A549 (cell line): ENCODE results near the gene SMS. TPM values are rescaled to one million over a fixed set of nuclear protein-coding genes. Genes with fewer than 3 reads are reported as not detected.

Experiments
- ATAC-seq, 2 experiments: fragments of 200-7000 bp in 1 of 2; fragments of >200 bp in 1 of 2; cut with Nextera tagmentation in 1 of 2; cut with Tn5 transposase in 1 of 2; 3 replicates each; pipeline versions ENCODE4 v1.8.0 to v1.9.1; 2018 to 2020; ENCODE audit warnings: mild to moderate bottlenecking in 1 of 2, moderate library complexity in 1 of 2
- CTCF ChIA-PET: fragments of 300-600 bp; sonication (Branson Sonifier 250); formaldehyde crosslinking; extraction: SDS; loops from one replicate; lab custom pipeline; 2021; ENCODE audit warnings: antibody characterized with exemption, inconsistent platforms; lab: Yijun Ruan, JAX
- POLR2A ChIA-PET: fragments of 350-600 bp; formaldehyde crosslinking; extraction: SDS; loops from one replicate; lab custom pipeline; 2021; ENCODE audit warnings: antibody characterized with exemption, inconsistent platforms; lab: Yijun Ruan, JAX
- DNase-seq, 2 experiments: peaks; one replicate each; pipeline versions ENCODE4 v3.0.0 to v3.0.0-alpha.2; 2011 to 2016; ENCODE audit warnings: low read depth in 1 of 2, low spot score in 1 of 2
- FAIRE-seq: peaks from 2 replicates; lab custom pipeline; 2011; peaks lifted over from hg19 to GRCh38; lab: Jason Lieb, UNC
- H3K27ac ChIP-seq, 2 experiments: fragments of >200 bp; sonication (Bioruptor Twin); formaldehyde crosslinking; 3 replicates each; pipeline ENCODE4 v1.5.1; 2016 to 2017
- H3K4me1 ChIP-seq: fragments of >200 bp; sonication (Bioruptor Twin); formaldehyde crosslinking; 3 replicates; pipeline ENCODE4 v1.6.1; 2016
- H3K4me2 ChIP-seq: fragments of >200 bp; sonication (Bioruptor Twin); formaldehyde crosslinking; 3 replicates; pipeline ENCODE4 v1.6.1; 2016
- H3K4me3 ChIP-seq: fragments of >200 bp; sonication (Bioruptor Twin); formaldehyde crosslinking; 3 replicates; pipeline ENCODE4 v1.5.1; 2016
- H3K9me3 ChIP-seq: fragments of >200 bp; sonication (Bioruptor Twin); formaldehyde crosslinking; 3 replicates; pipeline ENCODE4 v1.6.1; 2016
- BHLHE40 ChIP-seq: IDR thresholded peaks from 2 replicates; pipeline ENCODE4 v1.6.1; 2012; ENCODE audit warnings: low read depth, low read length, inconsistent platforms
- ESRRA ChIP-seq: fragments of 150-350 bp; IDR thresholded peaks from 2 replicates; pipeline ENCODE4 v1.6.1; 2014; ENCODE audit warnings: mild to moderate bottlenecking, low read length, borderline replicate concordance
- HDAC2 ChIP-seq: fragments of 200-600 bp; sonication (generic); IDR thresholded peaks from 2 replicates; pipeline ENCODE4 v1.6.1; 2016
- MAFK ChIP-seq: fragments of 450-650 bp; IDR thresholded peaks from 2 replicates; pipeline ENCODE4 v1.6.1; 2014; ENCODE audit not compliant: partially characterized antibody
- NFE2L2 ChIP-seq: fragments of 150-350 bp; conservative IDR thresholded peaks from 2 replicates; pipeline ENCODE4 v1.6.1; 2014; ENCODE audit warnings: low read length
- NR3C1 ChIP-seq: fragments of >200 bp; sonication (Bioruptor Twin); formaldehyde crosslinking; IDR thresholded peaks from 3 replicates; pipeline ENCODE4 v1.6.1; 2017
- RFX5 ChIP-seq: fragments of 450-650 bp; IDR thresholded peaks from 2 replicates; pipeline ENCODE4 v1.7.1; 2014; ENCODE audit warnings: antibody characterized with exemption, mild to moderate bottlenecking, moderate library complexity
- RNF2 ChIP-seq: fragments of 200-600 bp; sonication (generic); IDR thresholded peaks from 2 replicates; pipeline ENCODE4 v1.6.1; 2016; ENCODE audit warnings: low read depth, mild to moderate bottlenecking, antibody characterized with exemption, moderate library complexity, borderline replicate concordance
- SREBF2 ChIP-seq: fragments of 450-650 bp; IDR thresholded peaks from 2 replicates; pipeline ENCODE4 v1.6.1; 2014; ENCODE audit warnings: mild to moderate bottlenecking, moderate library complexity
- ZC3H11A ChIP-seq: fragments of 450-650 bp; IDR thresholded peaks from 2 replicates; pipeline ENCODE4 v1.6.1; 2014; ENCODE audit warnings: antibody characterized with exemption, mild to moderate bottlenecking
- ZSCAN20 ChIP-seq: fragments of 250-450 bp; sonication (Bioruptor Pico); IDR thresholded peaks from 2 replicates; pipeline ENCODE4 v1.8.0; 2022; ENCODE audit warnings: mild to moderate bottlenecking, moderate library complexity
- WGBS: methylation state at CpG from one replicate; pipeline ENCODE4 v1.1.6; 2017; ENCODE audit errors: missing lambda C conversion rate; 5-methylcytosine and 5-hydroxymethylcytosine counted together
- polyA plus RNA-seq, 4 experiments: library from polyadenylated mRNA; depleted of rRNA in 3 of 4; stranded (reverse); fragments of >200 nt; fragmentation: RNase III in 1 of 4; extraction: RNeasy Plus Mini Kit Qiagen cat#74134 plus additional on column Dnase treatment in 1 of 4; gene quantifications; 2 replicates in 3 of 4; 3 replicates in 1 of 4; pipeline ENCODE4 v1.2.3, GENCODE V29; 2011 to 2017
- TF ChIP-seq, protein P1 (sequence below): fragments of 450-650 bp; IDR thresholded peaks from 2 replicates; pipeline ENCODE4 v1.6.1; 2014; ENCODE audit warnings: antibody characterized with exemption
- TF ChIP-seq, protein P2 (sequence below): fragments of 250-450 bp; sonication (Bioruptor Pico); IDR thresholded peaks from 2 replicates; pipeline ENCODE4 v1.5.0; 2021; ENCODE audit warnings: mild to moderate bottlenecking, moderate library complexity, borderline replicate concordance
- TF ChIP-seq, protein P3 (sequence below): fragments of 200-600 bp; sonication (generic); IDR thresholded peaks from 2 replicates; pipeline ENCODE4 v1.6.1; 2016; ENCODE audit warnings: antibody characterized with exemption, mild to moderate bottlenecking, moderate library complexity
- TF ChIP-seq, protein P4 (sequence below): IDR thresholded peaks from 2 replicates; pipeline ENCODE4 v1.6.1; 2012
- TF ChIP-seq, protein P5 (sequence below): fragments of >200 bp; sonication (Bioruptor Twin); formaldehyde crosslinking; IDR thresholded peaks from 2 replicates; pipeline ENCODE4 v1.6.1; 2016
- TF ChIP-seq, protein P6 (sequence below): fragments of >200 bp; sonication (Bioruptor Twin); formaldehyde crosslinking; IDR thresholded peaks from 3 replicates; pipeline ENCODE4 v1.5.1; 2016

SMS gene
- polyA plus RNA-seq, 2 of the 4 experiments (the other 2 are of a cell fraction) = 129 to 180 TPM

DNA sequence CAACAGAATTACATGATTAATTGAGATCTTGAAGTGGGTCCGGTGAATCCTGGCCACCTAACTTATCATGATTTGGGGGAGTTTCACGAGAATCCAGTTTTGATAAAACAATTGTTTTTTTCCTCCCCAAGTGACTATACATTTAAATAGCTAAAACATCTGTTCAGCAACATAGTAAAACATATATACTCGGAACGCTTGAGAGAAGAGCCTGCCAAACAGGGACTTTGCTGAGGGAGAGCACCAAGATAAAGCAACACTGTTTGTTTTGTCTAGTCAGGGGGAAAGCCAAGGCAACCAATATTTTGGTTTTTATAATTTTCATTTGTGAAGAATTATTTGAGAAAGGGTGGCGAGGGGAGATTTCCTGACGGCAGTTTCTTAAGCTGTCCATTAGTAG, 92.0 kb downstream of the SMS start (continued):
- TF ChIP-seq, protein P1, sequence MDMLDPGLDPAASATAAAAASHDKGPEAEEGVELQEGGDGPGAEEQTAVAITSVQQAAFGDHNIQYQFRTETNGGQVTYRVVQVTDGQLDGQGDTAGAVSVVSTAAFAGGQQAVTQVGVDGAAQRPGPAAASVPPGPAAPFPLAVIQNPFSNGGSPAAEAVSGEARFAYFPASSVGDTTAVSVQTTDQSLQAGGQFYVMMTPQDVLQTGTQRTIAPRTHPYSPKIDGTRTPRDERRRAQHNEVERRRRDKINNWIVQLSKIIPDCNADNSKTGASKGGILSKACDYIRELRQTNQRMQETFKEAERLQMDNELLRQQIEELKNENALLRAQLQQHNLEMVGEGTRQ = no peak
- TF ChIP-seq, protein P2, sequence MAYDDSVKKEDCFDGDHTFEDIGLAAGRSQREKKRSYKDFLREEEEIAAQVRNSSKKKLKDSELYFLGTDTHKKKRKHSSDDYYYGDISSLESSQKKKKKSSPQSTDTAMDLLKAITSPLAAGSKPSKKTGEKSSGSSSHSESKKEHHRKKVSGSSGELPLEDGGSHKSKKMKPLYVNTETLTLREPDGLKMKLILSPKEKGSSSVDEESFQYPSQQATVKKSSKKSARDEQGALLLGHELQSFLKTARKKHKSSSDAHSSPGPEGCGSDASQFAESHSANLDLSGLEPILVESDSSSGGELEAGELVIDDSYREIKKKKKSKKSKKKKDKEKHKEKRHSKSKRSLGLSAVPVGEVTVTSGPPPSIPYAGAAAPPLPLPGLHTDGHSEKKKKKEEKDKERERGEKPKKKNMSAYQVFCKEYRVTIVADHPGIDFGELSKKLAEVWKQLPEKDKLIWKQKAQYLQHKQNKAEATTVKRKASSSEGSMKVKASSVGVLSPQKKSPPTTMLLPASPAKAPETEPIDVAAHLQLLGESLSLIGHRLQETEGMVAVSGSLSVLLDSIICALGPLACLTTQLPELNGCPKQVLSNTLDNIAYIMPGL = no peak
- TF ChIP-seq, protein P3, sequence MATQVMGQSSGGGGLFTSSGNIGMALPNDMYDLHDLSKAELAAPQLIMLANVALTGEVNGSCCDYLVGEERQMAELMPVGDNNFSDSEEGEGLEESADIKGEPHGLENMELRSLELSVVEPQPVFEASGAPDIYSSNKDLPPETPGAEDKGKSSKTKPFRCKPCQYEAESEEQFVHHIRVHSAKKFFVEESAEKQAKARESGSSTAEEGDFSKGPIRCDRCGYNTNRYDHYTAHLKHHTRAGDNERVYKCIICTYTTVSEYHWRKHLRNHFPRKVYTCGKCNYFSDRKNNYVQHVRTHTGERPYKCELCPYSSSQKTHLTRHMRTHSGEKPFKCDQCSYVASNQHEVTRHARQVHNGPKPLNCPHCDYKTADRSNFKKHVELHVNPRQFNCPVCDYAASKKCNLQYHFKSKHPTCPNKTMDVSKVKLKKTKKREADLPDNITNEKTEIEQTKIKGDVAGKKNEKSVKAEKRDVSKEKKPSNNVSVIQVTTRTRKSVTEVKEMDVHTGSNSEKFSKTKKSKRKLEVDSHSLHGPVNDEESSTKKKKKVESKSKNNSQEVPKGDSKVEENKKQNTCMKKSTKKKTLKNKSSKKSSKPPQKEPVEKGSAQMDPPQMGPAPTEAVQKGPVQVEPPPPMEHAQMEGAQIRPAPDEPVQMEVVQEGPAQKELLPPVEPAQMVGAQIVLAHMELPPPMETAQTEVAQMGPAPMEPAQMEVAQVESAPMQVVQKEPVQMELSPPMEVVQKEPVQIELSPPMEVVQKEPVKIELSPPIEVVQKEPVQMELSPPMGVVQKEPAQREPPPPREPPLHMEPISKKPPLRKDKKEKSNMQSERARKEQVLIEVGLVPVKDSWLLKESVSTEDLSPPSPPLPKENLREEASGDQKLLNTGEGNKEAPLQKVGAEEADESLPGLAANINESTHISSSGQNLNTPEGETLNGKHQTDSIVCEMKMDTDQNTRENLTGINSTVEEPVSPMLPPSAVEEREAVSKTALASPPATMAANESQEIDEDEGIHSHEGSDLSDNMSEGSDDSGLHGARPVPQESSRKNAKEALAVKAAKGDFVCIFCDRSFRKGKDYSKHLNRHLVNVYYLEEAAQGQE = no peak
- TF ChIP-seq NFE2L2 = no peak

DNA sequence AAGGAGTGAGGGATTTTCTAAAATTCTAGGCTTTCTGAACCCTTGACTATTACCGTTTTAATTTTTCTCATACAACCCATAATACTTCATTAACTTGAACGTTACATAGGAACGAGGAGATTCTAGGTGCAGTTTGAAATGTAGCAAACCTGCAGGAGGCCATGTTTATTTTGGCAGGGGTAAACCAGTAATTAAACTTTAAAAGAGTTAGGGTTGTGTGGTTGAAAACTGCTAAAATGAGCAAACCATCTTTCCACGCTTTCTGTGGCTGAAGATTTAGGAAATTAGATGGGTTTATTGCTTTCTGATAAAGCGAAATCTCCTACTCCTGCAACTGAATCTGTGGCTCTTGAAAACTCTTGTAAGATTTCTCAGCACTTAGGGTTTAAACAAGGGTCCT, 93.3 kb downstream of the SMS start:
- 51% methylated on average over 5 of the region's 5 CpGs for WGBS
- CTCF ChIA-PET = no interaction called here

DNA sequence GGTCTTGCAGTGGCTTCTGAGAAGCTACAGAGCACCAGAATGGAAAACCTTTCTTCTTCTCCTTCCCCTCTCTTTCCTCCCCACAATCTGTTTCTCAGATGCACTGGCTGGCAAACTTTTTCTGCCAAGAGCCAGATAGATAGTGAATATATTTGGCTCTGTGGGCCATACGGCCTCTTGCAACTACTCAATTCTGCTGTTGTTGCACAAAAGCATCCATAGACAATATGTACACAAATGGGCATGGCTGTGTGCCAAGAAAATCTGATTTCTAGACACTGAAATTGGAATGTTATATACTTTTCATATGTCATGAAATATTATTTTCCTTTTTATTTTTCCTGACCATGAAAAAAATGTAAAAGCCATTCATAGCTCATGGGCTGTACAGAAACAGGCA, 94.7 kb downstream of the SMS start:
- H3K27ac ChIP-seq = no peak overlapping the region
- no peak overlapping the region for H3K4me3 ChIP-seq
- 71% methylated on average over 1 of the region's 1 CpG for WGBS
- DNase-seq = no peak
- no peak for FAIRE-seq
- no peak for ATAC-seq
- TF ChIP-seq NR3C1 (no peak), BHLHE40 (no peak), MAFK (no peak)
- TF ChIP-seq, protein P4, sequence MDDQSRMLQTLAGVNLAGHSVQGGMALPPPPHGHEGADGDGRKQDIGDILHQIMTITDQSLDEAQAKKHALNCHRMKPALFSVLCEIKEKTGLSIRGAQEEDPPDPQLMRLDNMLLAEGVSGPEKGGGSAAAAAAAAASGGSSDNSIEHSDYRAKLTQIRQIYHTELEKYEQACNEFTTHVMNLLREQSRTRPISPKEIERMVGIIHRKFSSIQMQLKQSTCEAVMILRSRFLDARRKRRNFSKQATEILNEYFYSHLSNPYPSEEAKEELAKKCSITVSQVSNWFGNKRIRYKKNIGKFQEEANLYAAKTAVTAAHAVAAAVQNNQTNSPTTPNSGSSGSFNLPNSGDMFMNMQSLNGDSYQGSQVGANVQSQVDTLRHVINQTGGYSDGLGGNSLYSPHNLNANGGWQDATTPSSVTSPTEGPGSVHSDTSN = no peak
- TF ChIP-seq, protein P2 = no peak
- POLR2A ChIA-PET = no interaction called here
- H3K9me3 ChIP-seq = no peaks in the 10 kb centered on the region
- CTCF ChIA-PET = interaction anchor here (1.2 kb wide), 1 partner anchor 50 kb away, joined by 3 read pairs; no protein-coding TSS in a partner anchor
- H3K4me1 ChIP-seq = no peaks in the 10 kb centered on the region
- H3K4me2 ChIP-seq = no peak overlapping the region

More for the DNA sequence above, 93.3 kb downstream of the SMS start:
- FAIRE-seq (no peak), ATAC-seq (no peak), DNase-seq (no peak)
- TF ChIP-seq, protein P5, sequence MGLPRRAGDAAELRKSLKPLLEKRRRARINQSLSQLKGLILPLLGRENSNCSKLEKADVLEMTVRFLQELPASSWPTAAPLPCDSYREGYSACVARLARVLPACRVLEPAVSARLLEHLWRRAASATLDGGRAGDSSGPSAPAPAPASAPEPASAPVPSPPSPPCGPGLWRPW = no peak
- TF ChIP-seq, protein P6, sequence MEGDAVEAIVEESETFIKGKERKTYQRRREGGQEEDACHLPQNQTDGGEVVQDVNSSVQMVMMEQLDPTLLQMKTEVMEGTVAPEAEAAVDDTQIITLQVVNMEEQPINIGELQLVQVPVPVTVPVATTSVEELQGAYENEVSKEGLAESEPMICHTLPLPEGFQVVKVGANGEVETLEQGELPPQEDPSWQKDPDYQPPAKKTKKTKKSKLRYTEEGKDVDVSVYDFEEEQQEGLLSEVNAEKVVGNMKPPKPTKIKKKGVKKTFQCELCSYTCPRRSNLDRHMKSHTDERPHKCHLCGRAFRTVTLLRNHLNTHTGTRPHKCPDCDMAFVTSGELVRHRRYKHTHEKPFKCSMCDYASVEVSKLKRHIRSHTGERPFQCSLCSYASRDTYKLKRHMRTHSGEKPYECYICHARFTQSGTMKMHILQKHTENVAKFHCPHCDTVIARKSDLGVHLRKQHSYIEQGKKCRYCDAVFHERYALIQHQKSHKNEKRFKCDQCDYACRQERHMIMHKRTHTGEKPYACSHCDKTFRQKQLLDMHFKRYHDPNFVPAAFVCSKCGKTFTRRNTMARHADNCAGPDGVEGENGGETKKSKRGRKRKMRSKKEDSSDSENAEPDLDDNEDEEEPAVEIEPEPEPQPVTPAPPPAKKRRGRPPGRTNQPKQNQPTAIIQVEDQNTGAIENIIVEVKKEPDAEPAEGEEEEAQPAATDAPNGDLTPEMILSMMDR = no peak
- TF ChIP-seq ESRRA (no peak), HDAC2 (no peak), RNF2 (no peak), SREBF2 (no peak), ZC3H11A (no peak), BHLHE40 (no peak), ZSCAN20 (CRISPR knock-in tag) (no peak), RFX5 (no peak)
- TF ChIP-seq, protein P4 = no peak
- no peak overlapping the region for H3K27ac ChIP-seq
- no peak overlapping the region for H3K4me2 ChIP-seq
- no peaks in the 10 kb centered on the region for H3K9me3 ChIP-seq
- POLR2A ChIA-PET = no interaction called here
- H3K4me3 ChIP-seq = no peak overlapping the region
- H3K4me1 ChIP-seq = no peaks in the 10 kb centered on the region
